IMR-90 (cell line): ENCODE results near the gene CYP2D6. TPM values are rescaled to one million over a fixed set of nuclear protein-coding genes. Genes with fewer than 3 reads are reported as not detected.

Source experiments
- ATAC-seq: fragments of 200-7000 bp; cut with Tn5 transposase; 2 replicates; pipeline ENCODE4 v1.9.1; 2020; ENCODE audit warnings: low read depth, mild to moderate bottlenecking, moderate library complexity
- BruUV-seq: library from RNA; stranded (reverse); fragments of 400-500 nt; replicated peaks from 2 replicates; lab custom pipeline; 2021; lab: Mats Ljungman, UMichigan
- CTCF ChIA-PET: fragments of 300-600 bp; formaldehyde crosslinking; extraction: SDS; loops from one replicate; lab custom pipeline; 2021; ENCODE audit warnings: antibody characterized with exemption; lab: Yijun Ruan, JAX
- POLR2A ChIA-PET: fragments of 300-600 bp; sonication (Branson Sonifier 250); formaldehyde crosslinking; loops from one replicate; lab custom pipeline; 2022; ENCODE audit warnings: antibody characterized with exemption; ENCODE audit not compliant: unreplicated experiment; lab: Charles Lee
- DNase-seq: peaks from one replicate; pipeline ENCODE4 v3.0.0; 2013
- H2AFZ ChIP-seq: replicated peaks from 2 replicates; pipeline ENCODE3; 2013; ENCODE audit warnings: low read length, mild to moderate bottlenecking; ENCODE audit not compliant: poor library complexity
- H2AK5ac ChIP-seq: 2 replicates; pipeline ENCODE4 v1.6.1; 2013; ENCODE audit warnings: low read depth, low read length, inconsistent platforms
- H2AK9ac ChIP-seq: replicated peaks from 2 replicates; pipeline ENCODE3; 2013; ENCODE audit warnings: mild to moderate bottlenecking, low read depth, low read length, moderate library complexity; ENCODE audit not compliant: poor library complexity
- H2BK120ac ChIP-seq: 2 replicates; pipeline ENCODE4 v1.6.1; 2013; ENCODE audit warnings: low read depth, low read length, inconsistent platforms
- H2BK15ac ChIP-seq: 3 replicates; pipeline ENCODE4 v1.6.1; 2013; ENCODE audit warnings: low read depth, low read length, inconsistent platforms
- H2BK20ac ChIP-seq: 2 replicates; pipeline ENCODE4 v1.6.1; 2013; ENCODE audit warnings: low read depth, mild to moderate bottlenecking, inconsistent platforms, low read length, moderate library complexity
- H2BK5ac ChIP-seq: 2 replicates; pipeline ENCODE4 v1.6.1; 2013; ENCODE audit warnings: mild to moderate bottlenecking, low read depth, low read length, inconsistent platforms; ENCODE audit not compliant: poor library complexity, severe bottlenecking
- H3K14ac ChIP-seq: replicated peaks from 2 replicates; pipeline ENCODE4 v1.6.1; 2013; ENCODE audit warnings: low read depth, low read length, inconsistent platforms
- H3K18ac ChIP-seq: 2 replicates; pipeline ENCODE4 v1.6.1; 2013; ENCODE audit warnings: low read depth, low read length, control low read depth
- H3K23ac ChIP-seq: 2 replicates; pipeline ENCODE4 v1.6.1; 2013; ENCODE audit warnings: low read depth, low read length, inconsistent platforms
- H3K27ac ChIP-seq: 2 replicates; pipeline ENCODE4 v1.5.1; 2013; ENCODE audit warnings: mild to moderate bottlenecking, control low read depth, low read length; ENCODE audit not compliant: insufficient read depth
- H3K27me3 ChIP-seq: 2 replicates; pipeline ENCODE4 v1.6.1; 2013; ENCODE audit warnings: low read length; ENCODE audit not compliant: control insufficient read depth, insufficient read depth
- H3K36me3 ChIP-seq: 2 replicates; pipeline ENCODE4 v1.6.1; 2013; ENCODE audit warnings: low read length, mixed read lengths; ENCODE audit not compliant: control insufficient read depth, insufficient read depth
- H3K4ac ChIP-seq: 2 replicates; pipeline ENCODE4 v1.6.1; 2013; ENCODE audit warnings: low read depth, low read length, inconsistent platforms
- H3K4me1 ChIP-seq: 2 replicates; pipeline ENCODE4 v1.6.1; 2013; ENCODE audit warnings: low read length, mixed read lengths; ENCODE audit not compliant: control insufficient read depth, insufficient read depth
- H3K4me2 ChIP-seq: 2 replicates; pipeline ENCODE4 v1.6.1; 2013; ENCODE audit warnings: low read depth, mild to moderate bottlenecking, control low read depth, low read length, moderate library complexity
- H3K4me3 ChIP-seq: 2 replicates; pipeline ENCODE4 v1.5.1; 2013; ENCODE audit warnings: low read depth, mild to moderate bottlenecking, control low read depth, low read length, moderate library complexity; ENCODE audit not compliant: insufficient read depth
- H3K56ac ChIP-seq: 2 replicates; pipeline ENCODE4 v1.6.1; 2013; ENCODE audit warnings: low read length, inconsistent platforms; ENCODE audit not compliant: insufficient read depth; ENCODE audit errors: extremely low read depth
- H3K79me1 ChIP-seq, 2 experiments: 2 replicates each; pipeline ENCODE4 v1.6.1; 2013; ENCODE audit warnings: low read length in 2 of 2, inconsistent platforms in 1 of 2, low read depth in 1 of 2
- H3K9ac ChIP-seq: 2 replicates; pipeline ENCODE4 v1.6.1; 2013; ENCODE audit warnings: low read depth, low read length, control low read depth
- H3K9me1 ChIP-seq: 2 replicates; pipeline ENCODE4 v1.6.1; 2013; ENCODE audit warnings: low read length, inconsistent platforms; ENCODE audit not compliant: insufficient read depth
- H3K9me3 ChIP-seq: 2 replicates; pipeline ENCODE4 v1.6.1; 2013; ENCODE audit warnings: low read length; ENCODE audit not compliant: control insufficient read depth, insufficient read depth
- H4K20me1 ChIP-seq: 2 replicates; pipeline ENCODE4 v1.6.1; 2013; ENCODE audit warnings: low read length, inconsistent platforms; ENCODE audit not compliant: insufficient read depth
- H4K5ac ChIP-seq: 2 replicates; pipeline ENCODE4 v1.6.1; 2013; ENCODE audit warnings: mild to moderate bottlenecking, low read depth, low read length, control low read depth
- H4K8ac ChIP-seq, 2 experiments: 2 replicates each; pipeline ENCODE4 v1.6.1; 2013; ENCODE audit warnings: low read depth in 2 of 2, low read length in 2 of 2, control low read depth in 1 of 2, inconsistent platforms in 1 of 2
- H4K91ac ChIP-seq: 2 replicates; pipeline ENCODE4 v1.6.1; 2013; ENCODE audit warnings: low read depth, low read length, inconsistent platforms; ENCODE audit not compliant: insufficient read depth
- CHD1 ChIP-seq: IDR thresholded peaks from 2 replicates; pipeline ENCODE4 v1.6.1; 2012; ENCODE audit warnings: low read depth, low read length, improper control_type of control experiment
- CTCF ChIP-seq: conservative IDR thresholded peaks from 2 replicates; pipeline ENCODE4 v1.5.1; 2012; ENCODE audit warnings: mild to moderate bottlenecking, low read depth, low read length, improper control_type of control experiment
- ELK1 ChIP-seq: fragments of 150-350 bp; IDR thresholded peaks from 2 replicates; pipeline ENCODE4 v1.6.1; 2016; ENCODE audit warnings: low read depth, mild to moderate bottlenecking, low read length, moderate library complexity, borderline replicate concordance
- FOS ChIP-seq: fragments of 150-350 bp; IDR thresholded peaks from 2 replicates; pipeline ENCODE4 v1.6.1; 2016; ENCODE audit warnings: low read depth, low read length
- MAFK ChIP-seq: IDR thresholded peaks from 2 replicates; pipeline ENCODE4 v1.6.1; 2012; ENCODE audit warnings: low read depth, low read length, improper control_type of control experiment
- MAZ ChIP-seq: IDR thresholded peaks from 2 replicates; pipeline ENCODE4 v1.6.1; 2012; ENCODE audit warnings: low read depth, mild to moderate bottlenecking, low read length, improper control_type of control experiment, moderate library complexity, borderline replicate concordance
- MXI1 ChIP-seq: IDR thresholded peaks from 2 replicates; pipeline ENCODE4 v1.6.1; 2012; ENCODE audit warnings: low read depth, mild to moderate bottlenecking, low read length, moderate library complexity, borderline replicate concordance
- POLR2A ChIP-seq: IDR thresholded peaks from 2 replicates; pipeline ENCODE4 v1.6.1; 2012; ENCODE audit warnings: mild to moderate bottlenecking, low read depth, low read length
- RCOR1 ChIP-seq: IDR thresholded peaks from 2 replicates; pipeline ENCODE4 v1.6.1; 2012; ENCODE audit warnings: mild to moderate bottlenecking, low read length, improper control_type of control experiment; ENCODE audit not compliant: insufficient replicate concordance
- RFX5 ChIP-seq: IDR thresholded peaks from 2 replicates; pipeline ENCODE4 v1.8.0; 2012; ENCODE audit warnings: low read depth, mild to moderate bottlenecking, low read length, moderate library complexity
- SMC3 ChIP-seq: fragments of 150-350 bp; IDR thresholded peaks from 2 replicates; pipeline ENCODE4 v1.6.1; 2016; ENCODE audit warnings: low read depth, mild to moderate bottlenecking, antibody characterized with exemption, low read length, moderate library complexity
- USF2 ChIP-seq: fragments of 150-350 bp; IDR thresholded peaks from 2 replicates; pipeline ENCODE4 v1.6.1; 2017; ENCODE audit warnings: mild to moderate bottlenecking, antibody characterized with exemption, low read length, low read depth
- WGBS, 2 experiments: methylation state at CpG; one replicate each; pipeline versions ENCODE4 v1.1.5 to v1.1.7; 2013; ENCODE audit warnings: missing lambda C conversion rate in 2 of 2; ENCODE audit not compliant: insufficient read length in 1 of 2; ENCODE audit errors: extremely low coverage in 2 of 2; 5-methylcytosine and 5-hydroxymethylcytosine counted together
- dilution Hi-C: fragments of 300-500 bp; cut with HindIII; formaldehyde crosslinking; loops from one replicate; pipeline ENCODE4 v1.14.3; 2018; ENCODE audit warnings: low sequenced_read_pairs; ENCODE audit not compliant: unreplicated experiment
- in situ Hi-C: fragments of 300-500 bp; cut with MboI; formaldehyde crosslinking; loops from 3 replicates; pipeline ENCODE4 v1.14.3; 2019; ENCODE audit warnings: low sequenced_read_pairs, inconsistent platforms, mixed read lengths
- intact Hi-C: fragments of 100-400 bp; cut with micrococcal nuclease; formaldehyde crosslinking; loops from 2 replicates; pipeline ENCODE4 v1.10.0; 2022
- polyA plus RNA-seq, 3 experiments: library from polyadenylated mRNA; depleted of rRNA; stranded (reverse); fragments of >200 nt; gene quantifications; 2 replicates each; pipeline ENCODE4 v1.2.3, GENCODE V29; 2012; ENCODE audit warnings: low replicate concordance in 1 of 3
- total RNA-seq: library from RNA; depleted of rRNA; stranded (reverse); fragments of >200 nt; gene quantifications from 2 replicates; pipeline ENCODE4 v1.2.3, GENCODE V29; 2012

The CYP2D6 gene
- total and polyA plus RNA-seq, 2 of the 4 experiments (the other 2 are of a cell fraction), result under 0.01 to 0.24 TPM

- no peak for TF ChIP-seq CTCF
- TF ChIP-seq CHD1, result no peak
- no peak for TF ChIP-seq SMC3
These were observed 45.7 kb downstream of the CYP2D6 start (continued) for GRCh38 chr22:42084874-42085273.

- H3K9me3 ChIP-seq, result no peaks in the 10 kb centered on the region
- ATAC-seq (no peak), DNase-seq (no peak)
- no peak overlapping the region for H2AFZ ChIP-seq
- dilution Hi-C loops, result no loop called here
- WGBS, 2 experiments, result no CpG with 5 or more reads among the region's 4 CpGs
- no peak overlapping the region for H2AK9ac ChIP-seq
- H3K4ac ChIP-seq, result no peak overlapping the region
- H3K9ac ChIP-seq, result no peak overlapping the region
- no peak overlapping the region for H2BK5ac ChIP-seq
- no peak overlapping the region for H3K27ac ChIP-seq
- H3K4me1 ChIP-seq, result peaks cover 6% of the 10 kb centered on the region
- H3K14ac ChIP-seq, result no peak overlapping the region
- ChIA-PET POLR2A (no interaction called here), CTCF (no interaction called here)
- peaks cover 25 to 55% of the 10 kb centered on the region in 2 experiments for H3K79me1 ChIP-seq
- 0 out of 2 replicates have a peak, but pooled peaks cover 7% of the 10 kb centered on the region for H3K9me1 ChIP-seq
- peaks cover 18% of the 10 kb centered on the region for H3K36me3 ChIP-seq
- no peaks in the 10 kb centered on the region for H4K20me1 ChIP-seq
- no peak overlapping the region for H2BK20ac ChIP-seq
- no peaks in the 10 kb centered on the region for H3K27me3 ChIP-seq
- no peak overlapping the region for H4K5ac ChIP-seq
- no peak overlapping the region for H3K4me3 ChIP-seq
- intact Hi-C loops, result no loop called here
- H4K91ac ChIP-seq, result no peak overlapping the region
- no peak overlapping the region for H3K4me2 ChIP-seq
- H3K56ac ChIP-seq, result no peak overlapping the region
- no peak overlapping the region for H2BK15ac ChIP-seq
- H2AK5ac ChIP-seq, result no peak overlapping the region
- no peak overlapping the region for H3K23ac ChIP-seq
- in situ Hi-C loops, result no loop called here
- no peak overlapping the region for H2BK120ac ChIP-seq
- BruUV-seq, result no TSS peak
- no peak overlapping the region for H4K8ac ChIP-seq
- no peak overlapping the region for H3K18ac ChIP-seq
- no peak for TF ChIP-seq MXI1
- no peak for TF ChIP-seq SMC3
- no peak for TF ChIP-seq FOS
- no peak for TF ChIP-seq RFX5
- no peak for TF ChIP-seq CHD1
- no peak for TF ChIP-seq USF2
- no peak for TF ChIP-seq POLR2A
- no peak for TF ChIP-seq ELK1
- no peak for TF ChIP-seq RCOR1
- no peak for TF ChIP-seq MAFK
- TF ChIP-seq MAZ, result no peak
These were observed 47.5 kb downstream of the CYP2D6 start for GRCh38 chr22:42083119-42083518.
